Stimulated activated CD8-positive, alpha-beta memory T cell treated with anti-CD3 and anti-CD28 coated beads, Interleukin-12 subunit alpha, Interleukin-12 subunit beta, amount 100 ng/mL, for 1 hour (primary cell): Measurements from ENCODE around the gene RAB5IF.
"Not testable (repeated sequence)": the region's sequence is repeated elsewhere in the genome, so short reads cannot be mapped to it uniquely, and the experiment has no call there.

ENCODE experiments used
- DNase-seq: peaks from one replicate; pipeline ENCODE4 v3.0.0-alpha.2; 2020; ENCODE audit warnings: low read depth

The RAB5IF gene

GRCh38 chr20:36585410-36586125, 20.0 kb upstream of the RAB5IF start:
- no peak for DNase-seq

GRCh38 chr20:36587388-36588070, 18.1 kb upstream of the RAB5IF start:
- DNase-seq: no peak

GRCh38 chr20:36591281-36591680, 14.3 kb upstream of the RAB5IF start:
- DNase-seq: no peak

DNA sequence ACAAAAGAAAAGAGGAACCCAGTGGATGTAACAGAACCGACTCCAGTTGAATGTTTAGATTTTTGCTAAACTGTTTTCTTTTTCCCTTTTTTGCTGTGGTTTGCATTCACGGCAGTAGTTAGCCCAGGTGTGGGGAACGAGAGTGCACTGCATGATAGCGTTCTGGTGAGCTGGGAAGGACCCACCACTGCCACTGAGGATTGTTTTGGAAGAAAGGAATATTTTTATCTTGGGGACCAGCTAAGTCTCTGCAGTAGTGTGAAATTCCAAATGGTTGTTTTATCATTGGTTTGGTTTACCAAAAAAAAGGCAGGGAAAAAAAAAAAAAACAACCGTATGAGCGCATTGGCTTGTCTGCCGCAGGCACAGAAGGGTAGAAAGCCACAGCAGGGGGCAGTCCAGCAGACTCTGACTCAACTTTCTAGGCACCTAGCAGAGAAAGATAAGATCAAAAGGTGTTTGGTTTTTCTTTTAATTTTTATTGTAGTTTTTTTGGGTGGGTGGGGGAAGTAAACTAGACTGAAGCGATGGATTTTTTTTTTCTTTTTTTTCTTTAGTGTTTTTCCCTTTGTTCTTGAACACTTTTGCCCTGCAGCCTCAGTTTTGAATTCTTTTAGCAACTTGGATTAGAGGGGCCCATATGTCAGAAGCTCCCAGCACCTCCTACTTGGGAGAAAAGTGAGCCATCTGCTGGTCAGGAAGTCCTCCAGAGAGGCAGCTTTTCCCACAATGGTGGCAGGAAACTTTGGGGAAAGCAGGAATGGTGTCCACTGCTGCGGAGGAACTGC, 13.5 kb upstream of the RAB5IF start:
- DNase-seq: no peak

DNA sequence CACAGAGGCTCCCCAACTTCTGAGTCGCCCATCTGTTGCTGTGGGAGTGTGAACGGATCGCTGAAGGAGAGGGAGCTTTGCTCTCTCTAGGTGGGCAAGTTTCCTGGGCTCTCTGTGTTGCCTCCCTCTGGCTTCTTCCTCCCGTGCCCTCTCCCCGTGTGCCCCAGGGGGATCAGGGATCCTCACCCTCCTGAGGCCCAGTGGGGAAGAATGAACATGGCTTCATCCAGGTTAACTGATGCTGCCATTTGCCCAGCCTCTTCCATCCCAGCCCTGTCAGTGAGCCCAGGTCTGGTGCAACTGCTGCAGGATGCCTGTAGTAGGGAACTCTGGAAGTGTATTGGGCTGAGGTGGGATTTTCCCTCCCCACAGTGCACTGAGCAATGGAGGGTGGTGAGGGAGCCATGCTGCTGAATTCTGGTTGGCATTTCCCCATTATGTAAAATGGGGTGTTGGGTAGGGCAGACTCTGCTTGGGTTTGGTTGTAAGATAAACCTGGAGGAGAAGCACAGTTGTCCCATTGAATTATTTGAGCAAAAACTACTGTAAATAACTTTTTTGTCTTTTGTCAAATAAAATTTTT, 12.1 kb upstream of the RAB5IF start:
- no peak for DNase-seq

DNA sequence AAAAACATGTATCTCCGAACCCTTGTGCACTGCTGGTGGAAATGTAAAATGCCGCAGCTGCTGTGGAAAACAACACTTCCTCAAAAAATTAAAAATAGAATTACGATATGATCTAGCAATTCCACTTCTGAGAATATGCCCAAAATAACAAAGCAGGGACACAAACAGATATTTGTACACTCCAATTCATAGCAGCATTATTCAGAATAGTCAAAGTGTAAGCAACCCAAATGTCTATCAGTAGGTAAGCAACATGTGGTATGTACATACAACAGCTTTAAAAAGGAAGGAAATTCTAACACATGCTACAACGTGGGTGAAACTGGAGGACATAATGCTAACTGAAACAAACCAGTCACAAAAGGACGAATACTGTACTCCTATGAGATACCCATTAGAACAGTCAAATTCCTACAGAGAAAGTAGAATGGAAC, 5.7 kb upstream of the RAB5IF start:
- DNase-seq: no peak

GRCh38 chr20:36601540-36601939, 4.0 kb upstream of the RAB5IF start:
- no peak for DNase-seq

DNA sequence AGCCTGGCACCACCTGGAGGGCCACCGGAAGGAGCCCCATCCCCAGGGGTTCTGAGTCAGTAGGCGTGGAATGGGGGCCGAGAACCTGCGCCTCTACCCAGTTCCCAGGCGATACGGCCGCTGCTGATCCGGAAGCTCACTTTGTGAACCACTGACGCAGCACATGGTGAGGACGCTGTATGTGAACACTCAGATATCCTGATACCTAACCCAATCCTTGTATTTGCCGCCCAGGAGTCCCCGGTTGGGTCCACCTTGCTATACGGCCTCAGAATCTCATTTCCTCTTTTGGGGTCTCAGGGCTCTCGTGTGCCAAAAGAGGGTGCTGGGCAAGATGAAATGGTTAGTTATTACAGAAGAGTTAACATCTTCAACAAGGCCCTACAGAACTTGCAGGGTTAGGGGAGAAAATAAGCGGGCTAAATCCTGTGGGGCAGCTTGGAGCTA, 604 bp upstream of the RAB5IF start:
- peak; percentile 22 for DNase-seq

DNA sequence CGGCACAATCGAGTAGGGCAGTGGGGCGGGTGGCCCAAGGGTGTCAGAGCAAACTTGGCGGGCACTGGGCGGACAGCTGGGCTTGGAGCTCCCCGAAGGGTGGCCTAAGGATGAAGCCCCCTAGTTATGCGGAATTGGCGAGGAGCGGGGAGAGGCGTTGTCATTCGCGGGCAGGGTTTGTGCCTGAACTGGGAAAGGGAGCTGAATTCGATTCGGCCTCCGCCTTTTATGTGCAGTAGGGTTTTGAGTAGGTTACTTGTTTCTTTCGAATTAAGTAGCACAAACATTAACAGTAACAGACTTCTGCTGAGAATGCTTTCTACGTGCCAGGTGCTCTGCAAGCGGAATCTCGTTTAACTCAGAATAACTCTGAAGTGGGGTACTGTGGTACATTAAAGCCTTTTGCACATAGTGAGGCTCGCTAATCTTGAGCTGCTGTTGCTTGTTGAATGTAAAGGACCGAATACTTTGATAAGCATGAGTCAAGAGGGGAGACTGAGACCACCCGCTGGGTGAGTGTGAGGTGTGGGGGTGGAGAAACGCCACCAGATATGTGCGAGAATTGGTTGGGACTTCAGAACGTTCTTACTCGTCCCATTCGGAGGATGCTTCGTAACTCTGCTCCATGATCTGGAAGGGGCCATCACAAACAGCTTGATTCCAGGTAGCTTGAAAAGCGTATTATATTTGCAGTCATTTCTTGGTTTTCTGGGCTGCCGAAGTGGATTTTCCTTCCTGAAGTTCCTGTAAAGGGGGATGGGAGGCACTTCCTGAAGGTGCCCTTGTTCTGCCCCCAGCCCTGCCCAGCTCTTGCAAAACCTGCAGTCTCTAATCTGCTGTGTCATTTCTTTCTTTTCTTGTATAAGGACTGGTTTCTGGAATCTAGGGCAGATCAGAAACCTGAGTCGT, 833 bp downstream of the RAB5IF start:
- no peak for DNase-seq

- no peak for DNase-seq
These were observed 2.2 kb downstream of the RAB5IF start for GRCh38 chr20:36607586-36608387.

DNA sequence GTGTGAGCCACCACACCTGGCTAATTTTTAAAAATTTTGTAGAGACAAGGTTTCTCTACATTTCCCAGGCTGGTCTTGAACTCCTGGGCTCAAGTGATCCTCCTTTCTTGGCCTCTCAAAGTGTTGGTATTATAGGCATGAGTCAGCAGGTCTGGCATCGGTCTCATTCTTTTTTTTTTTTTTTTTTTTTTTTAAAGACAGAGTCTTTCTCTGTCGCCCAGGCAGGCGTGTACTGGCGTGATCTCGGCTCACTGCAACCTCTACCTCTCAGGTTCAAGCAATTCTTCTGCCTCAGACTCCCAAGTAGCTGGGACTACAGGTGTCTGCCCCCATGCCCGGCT, 2.8 kb downstream of the RAB5IF start:
- DNase-seq: not testable (repeated sequence)

GRCh38 chr20:36611625-36612024, 6.0 kb downstream of the RAB5IF start:
- DNase-seq: no peak

GRCh38 chr20:36613974-36614373, 8.4 kb downstream of the RAB5IF start:
- DNase-seq: no peak

- DNase-seq: no peak
These were observed 9.4 kb downstream of the RAB5IF start for GRCh38 chr20:36614781-36615557.

GRCh38 chr20:36620917-36621316, 15.3 kb downstream of the RAB5IF start:
- DNase-seq: no peak

- DNase-seq: no peak
These were observed 17.9 kb downstream of the RAB5IF start for GRCh38 chr20:36623444-36623843.

DNA sequence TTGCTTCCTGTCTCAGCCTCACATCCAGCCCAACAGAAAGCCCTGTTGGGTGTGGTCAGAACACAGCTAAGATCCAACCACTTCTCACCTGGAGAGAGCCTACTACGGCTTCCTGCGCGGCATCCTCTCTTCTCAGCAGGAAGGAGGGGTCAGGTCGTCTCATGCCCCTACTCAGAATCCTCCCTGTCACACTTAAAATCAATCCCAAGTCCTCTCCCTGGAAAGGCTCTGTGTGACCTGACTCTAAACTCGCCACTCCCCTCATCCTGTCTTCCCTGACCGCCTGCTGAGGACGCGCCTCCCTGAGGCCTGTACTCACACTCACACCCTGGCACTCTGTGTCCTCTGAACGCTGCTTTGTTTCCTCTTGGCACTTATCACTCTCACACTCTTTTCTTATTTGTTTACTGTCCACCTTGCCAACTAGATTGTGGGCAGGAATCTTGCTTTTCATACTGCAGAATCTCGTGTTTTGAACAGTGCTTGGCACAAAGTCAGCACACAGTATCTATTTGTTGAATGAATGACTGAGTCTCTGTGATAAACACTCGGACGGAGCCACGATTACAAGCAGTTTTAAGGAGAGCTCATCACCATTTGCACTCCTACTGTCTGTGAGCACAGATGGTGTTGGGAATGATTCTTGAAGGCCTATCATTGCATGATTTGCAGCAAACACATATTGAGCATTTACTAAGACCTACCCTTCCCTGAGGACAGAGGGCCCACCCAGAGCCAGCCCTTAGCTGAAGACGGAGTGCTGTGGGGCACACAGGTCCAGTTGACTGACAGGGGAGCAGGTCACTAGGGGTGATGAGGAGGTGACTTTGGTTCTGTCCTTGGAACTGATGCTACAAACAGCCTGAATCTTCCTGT, 18.7 kb downstream of the RAB5IF start:
- DNase-seq: no peak

- DNase-seq: no peak
These were observed 19.4 kb downstream of the RAB5IF start for GRCh38 chr20:36624944-36625324.

GRCh38 chr20:36628076-36628475, 22.5 kb downstream of the RAB5IF start:
- peak; percentile 25 for DNase-seq
